ENCODE data around the gene SETD4.
A peak's percentile ranks its signal among the peaks of the same experiment; 100 is the strongest.
"Not testable (repeated sequence)": the region's sequence is repeated elsewhere in the genome, so short reads cannot be mapped to it uniquely, and the experiment has no call there.

Gene SETD4, protein sequence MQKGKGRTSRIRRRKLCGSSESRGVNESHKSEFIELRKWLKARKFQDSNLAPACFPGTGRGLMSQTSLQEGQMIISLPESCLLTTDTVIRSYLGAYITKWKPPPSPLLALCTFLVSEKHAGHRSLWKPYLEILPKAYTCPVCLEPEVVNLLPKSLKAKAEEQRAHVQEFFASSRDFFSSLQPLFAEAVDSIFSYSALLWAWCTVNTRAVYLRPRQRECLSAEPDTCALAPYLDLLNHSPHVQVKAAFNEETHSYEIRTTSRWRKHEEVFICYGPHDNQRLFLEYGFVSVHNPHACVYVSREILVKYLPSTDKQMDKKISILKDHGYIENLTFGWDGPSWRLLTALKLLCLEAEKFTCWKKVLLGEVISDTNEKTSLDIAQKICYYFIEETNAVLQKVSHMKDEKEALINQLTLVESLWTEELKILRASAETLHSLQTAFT

DNA sequence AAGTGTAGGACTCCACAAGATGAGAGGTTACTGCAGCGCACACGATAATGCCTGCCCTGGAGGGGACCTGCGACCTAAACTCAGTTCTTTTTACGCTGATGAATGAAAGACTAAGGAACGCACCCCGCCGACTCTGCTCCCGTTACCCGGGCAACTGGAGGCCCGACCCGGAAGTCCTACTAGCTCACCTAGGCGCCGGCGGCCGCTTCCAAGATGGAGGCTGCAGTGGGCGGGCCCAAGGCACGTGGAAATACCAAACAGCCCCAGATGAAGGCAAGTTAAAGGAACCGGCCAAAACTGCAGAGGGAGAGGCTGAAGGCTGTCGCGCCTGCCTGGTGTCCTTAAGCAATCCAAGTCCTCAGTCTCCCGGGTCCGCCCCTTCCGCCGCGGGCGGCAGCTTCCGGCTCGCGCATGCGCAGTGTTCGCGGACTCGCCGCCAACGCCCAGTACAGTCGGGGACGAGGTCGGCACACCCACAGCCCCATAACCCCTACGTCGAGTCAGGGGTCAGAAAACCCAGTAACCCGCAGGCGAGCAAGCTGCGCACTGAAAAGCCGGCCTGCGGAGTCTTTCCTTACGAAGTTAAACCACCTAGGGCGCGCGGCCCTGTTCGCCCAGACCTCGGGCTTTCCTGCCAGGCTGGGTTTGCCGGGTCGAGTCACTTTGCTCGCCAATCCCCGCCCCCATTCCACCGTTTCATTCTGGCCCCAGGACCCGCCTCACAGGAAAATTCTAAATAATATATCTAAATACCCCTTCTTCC, at the start of gene SETD4:
Gene SETD4 (minus strand): TSS at position 368 of the 763 bp plus-strand sequence. CDS start 1,638 bp downstream, outside the sequence.
- peak; percentile 83 for DNase-seq (ENCODE audit: low read depth, low spot score)

DNA sequence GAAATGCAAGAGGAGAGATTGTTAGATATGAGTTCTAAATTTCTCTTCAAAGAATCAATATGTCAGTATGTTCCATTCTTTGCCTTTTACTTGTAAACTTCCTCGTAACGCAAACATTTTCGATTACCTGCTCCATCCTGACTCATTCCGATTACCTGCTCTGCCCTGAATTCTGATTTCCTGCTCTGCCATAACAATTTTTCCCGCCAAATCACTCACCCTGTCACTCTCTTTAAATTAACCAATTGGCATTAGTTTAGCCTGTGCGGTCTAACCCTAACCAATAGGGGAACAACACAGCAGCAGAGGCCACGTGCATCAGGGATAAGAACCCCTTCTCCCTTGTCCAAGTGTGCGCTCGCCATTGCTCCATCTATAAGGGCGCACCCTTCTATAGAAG, 49.5 kb upstream of the SETD4 start:
- DNase-seq (ENCODE audit: low read depth, low spot score): no peak

DNA sequence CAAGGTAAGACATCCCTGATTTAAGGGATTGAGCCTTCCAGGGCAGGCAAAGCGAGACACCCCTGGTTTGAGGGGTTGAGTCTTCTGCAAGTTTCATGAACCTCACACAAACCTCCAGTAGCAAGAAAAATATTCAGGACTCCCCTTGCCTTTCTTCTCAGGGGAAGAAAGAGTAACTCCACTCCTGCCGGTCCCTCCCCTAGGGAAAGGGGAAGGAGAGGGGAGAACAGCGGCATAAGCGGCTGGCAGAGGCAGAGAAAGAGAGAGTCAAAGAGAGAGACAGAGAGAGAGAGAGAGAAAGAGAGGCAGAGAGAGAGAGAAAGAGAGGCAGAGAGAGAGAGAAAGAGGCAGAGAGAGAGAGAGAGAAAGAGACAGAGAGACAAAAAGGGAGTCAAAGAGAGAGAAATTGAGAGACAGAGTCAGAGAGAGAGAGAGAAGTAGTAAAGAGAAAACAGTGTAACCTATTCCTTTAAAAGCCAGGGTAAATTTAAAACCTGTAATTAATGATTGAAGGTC, 45.1 kb upstream of the SETD4 start:
- no peak for DNase-seq (ENCODE audit: low read depth, low spot score)

DNA sequence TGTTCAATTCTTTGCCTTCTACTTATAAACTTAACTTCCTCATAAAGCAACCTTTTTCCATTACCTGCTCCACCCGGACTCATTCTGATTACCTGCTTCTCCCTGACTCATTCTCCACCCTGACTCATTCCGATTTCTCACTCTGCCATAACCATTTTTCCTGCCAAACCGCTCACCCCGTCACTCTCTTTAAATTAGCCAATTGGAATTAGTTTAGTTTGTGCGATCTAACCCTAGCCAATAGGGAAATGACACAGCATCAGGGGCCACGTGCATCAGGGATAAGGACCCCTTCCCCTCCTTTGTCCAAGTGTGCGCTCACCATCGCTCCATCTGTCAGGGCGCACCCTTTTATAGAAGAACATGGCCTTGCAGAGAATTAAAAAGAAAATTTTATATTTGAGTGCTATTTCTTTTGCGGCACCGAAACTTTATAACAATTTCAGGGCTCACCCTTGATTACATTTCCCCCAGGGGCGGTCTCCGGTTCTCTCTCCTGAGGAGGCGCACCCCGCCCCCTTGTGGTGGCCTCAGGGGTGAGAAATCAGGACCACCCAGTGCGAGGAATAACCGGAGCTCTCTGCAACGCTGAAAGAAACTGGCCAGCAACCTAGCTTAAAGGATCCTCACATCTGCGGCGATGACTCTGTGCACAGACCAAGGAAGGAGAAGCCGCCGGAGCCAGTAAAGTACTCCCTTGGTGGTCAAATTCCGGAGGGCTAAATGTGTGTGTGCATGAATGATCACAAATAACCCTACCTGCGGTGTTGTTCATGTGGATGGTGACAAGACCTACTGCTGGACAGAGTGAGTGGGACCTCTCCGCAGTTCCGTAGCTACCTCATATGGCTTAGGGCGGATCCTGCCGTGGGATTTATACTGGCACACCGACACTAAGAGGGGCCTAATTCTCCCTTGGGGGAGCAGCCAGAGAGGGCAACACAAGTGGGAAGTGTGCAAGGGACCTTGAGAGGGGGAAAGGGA, 44.3 kb upstream of the SETD4 start:
- DNase-seq (ENCODE audit: low read depth, low spot score): no peak

DNA sequence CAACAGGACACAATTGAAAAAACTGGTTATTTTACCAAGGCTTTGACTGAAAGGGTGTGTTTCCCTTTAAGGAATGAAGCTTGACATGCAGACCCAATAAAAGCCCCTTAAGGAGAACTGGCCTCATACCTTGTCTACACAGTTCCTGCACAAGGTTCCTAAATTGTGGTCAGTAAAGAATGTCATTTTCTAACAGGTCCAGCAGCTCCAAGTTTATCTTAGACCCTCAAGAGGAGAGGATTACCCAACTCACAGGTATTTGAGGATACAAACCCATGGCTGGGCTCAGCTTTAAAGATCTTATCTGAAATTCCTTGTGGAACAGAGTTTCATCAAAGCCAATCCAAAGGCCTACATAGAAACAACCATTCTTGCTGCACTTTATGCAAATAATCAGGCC, 43.1 kb upstream of the SETD4 start:
- no peak for DNase-seq (ENCODE audit: low read depth, low spot score)

DNA sequence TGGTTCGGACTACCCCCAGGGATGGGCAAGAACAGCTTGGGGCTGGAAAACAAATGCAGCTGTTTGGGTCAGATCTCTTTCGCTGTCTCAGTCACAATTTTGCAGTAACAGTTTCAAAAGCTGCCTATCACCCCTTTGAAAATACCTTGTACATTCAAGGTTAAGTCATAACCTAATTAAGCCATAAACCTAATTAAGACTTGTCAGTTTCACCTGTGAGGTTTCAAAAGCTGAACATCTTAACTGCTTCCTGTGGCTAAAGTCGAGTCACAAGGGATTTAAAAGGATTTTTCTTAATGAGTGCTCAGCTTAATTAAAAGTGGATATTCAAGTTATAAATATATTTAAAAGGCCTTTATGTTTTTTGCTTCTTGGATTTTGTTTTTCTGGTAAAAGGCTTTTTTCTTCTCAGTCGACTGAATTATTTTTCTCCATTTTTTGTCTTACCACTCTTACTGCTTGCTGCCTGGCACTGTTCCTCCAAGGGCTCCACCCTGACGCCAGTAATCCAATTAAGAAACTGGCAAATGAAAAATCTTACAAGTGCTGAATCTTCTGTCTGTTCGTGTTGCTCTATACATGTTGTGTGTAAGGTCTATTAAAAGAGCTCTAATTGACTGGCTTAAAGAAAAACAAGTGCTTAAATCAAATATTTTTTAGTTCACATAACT, 40.8 kb upstream of the SETD4 start:
- no peak for DNase-seq (ENCODE audit: low read depth, low spot score)

- not testable (repeated sequence) for DNase-seq (ENCODE audit: low read depth, low spot score)
These were observed 39.4 kb upstream of the SETD4 start for GRCh38 chr21:36099695-36100211.

GRCh38 chr21:36099000-36099399, 38.7 kb upstream of the SETD4 start:
- DNase-seq (ENCODE audit: low read depth, low spot score): no peak

GRCh38 chr21:36098182-36098532, 37.8 kb upstream of the SETD4 start:
- no peak for DNase-seq (ENCODE audit: low read depth, low spot score)

DNA sequence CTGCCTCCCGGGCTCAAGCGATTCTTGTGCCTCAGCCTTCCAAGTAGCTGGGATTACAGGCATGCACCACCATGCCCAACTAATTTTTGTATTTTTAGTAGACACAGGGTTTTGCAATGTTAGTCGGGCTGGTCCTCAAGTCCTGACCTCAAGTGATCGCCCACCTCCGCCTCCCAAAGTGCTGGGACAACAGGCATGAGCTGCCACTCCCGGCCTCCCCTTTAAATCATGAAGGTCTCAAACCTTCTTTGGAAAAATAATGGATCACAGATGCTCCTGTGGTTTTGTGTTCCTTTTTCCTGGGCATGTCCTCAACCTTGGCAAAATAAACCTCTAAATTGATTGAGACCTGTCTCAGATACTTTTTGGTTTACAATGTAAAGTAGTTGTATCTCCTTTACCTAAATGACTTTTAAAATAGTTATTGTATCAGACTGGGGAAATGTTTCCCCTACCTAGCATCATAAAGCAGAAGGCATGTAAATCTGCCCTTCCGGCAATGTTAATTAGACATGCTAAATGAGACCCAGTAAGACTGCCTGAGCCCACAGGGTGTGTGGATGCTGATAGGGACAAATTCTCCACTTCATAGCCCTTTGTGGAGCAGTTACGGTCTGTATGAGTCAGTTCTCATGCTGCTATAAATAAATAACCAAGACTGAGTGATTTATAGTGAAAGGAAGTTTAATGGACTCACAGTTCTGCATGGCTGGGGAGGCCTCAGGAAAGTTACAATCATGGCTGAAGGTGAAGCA, 37.3 kb upstream of the SETD4 start:
- DNase-seq (ENCODE audit: low read depth, low spot score): no peak

DNA sequence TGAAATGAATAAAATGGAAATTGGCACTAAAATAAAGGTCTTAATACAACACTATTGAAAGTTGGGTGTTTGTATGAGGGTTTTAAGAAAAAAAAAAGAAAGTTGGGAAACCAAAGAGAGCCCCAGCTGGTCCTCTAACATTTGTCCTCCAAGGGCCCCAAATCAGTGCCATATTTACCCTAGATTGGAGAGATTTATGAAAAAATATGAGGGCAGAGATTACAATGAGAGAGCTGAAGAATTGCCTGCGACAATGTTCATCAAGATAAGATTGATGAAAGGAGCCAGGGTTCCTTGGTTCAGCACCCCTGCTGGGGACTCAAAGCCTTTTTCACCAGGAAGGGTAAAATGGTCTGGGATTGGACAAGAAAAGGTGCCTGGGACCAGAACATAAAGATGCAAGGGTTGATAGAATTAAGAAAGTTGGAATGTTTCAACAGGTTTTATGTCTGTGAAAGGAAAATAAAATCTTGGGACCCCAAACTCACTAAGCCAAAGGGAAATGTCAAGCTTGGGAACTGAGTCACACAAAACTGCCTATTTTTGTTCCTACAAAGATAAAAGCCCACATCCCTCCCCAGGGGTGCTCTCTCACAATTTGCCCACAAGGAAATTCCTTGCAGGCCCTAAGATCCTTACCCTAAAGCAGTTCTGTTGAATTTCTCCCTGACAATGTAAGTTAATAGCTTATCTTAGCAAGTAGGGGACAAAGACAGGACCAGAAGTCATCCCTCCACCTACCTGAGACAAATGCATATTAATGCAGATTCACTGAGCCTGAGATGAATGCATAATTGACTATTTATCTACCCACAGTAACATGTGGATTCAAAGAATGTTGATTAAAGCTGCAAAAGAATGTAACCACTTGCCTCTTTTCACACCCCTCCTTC, 36.3 kb upstream of the SETD4 start:
- no peak for DNase-seq (ENCODE audit: low read depth, low spot score)

DNA sequence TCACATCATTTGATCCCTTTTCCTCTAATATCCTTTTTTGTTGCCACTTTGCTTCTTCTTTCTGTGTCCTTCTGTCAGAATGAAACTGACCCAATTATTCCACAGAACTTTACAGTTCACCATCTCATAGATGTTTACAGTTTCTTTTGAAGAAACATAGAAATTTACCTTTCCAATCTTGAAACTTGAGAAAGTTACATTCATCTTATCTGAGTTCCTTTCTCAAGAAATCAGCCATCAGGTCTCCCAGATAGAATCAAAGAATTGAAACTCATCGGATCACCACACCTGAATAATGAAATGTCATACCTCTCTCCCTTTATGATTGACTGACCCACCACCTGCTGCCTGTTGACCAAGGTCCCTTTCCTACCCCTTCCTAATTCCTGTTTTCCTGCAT, 33.2 kb upstream of the SETD4 start:
- no peak for DNase-seq (ENCODE audit: low read depth, low spot score)

DNA sequence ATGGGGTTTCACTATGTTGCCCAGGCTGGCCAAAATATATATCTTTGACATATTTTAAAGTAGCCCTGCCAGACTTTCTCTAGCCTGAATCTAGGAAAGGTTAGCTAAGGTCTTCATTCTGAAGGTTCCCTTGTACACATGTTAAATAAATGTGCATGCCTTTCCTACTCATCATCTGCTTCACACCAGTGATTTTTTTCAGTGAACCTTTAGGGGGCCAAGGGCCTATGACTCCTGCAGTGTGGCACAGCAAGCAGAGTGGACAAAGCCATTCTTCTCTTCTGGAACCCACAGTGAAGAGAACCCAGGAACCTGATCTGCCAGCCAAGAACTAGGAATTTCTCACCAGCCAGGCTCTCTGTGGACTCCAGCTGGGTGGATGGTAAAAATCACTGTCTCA, 32.4 kb upstream of the SETD4 start:
- DNase-seq (ENCODE audit: low read depth, low spot score): no peak

DNA sequence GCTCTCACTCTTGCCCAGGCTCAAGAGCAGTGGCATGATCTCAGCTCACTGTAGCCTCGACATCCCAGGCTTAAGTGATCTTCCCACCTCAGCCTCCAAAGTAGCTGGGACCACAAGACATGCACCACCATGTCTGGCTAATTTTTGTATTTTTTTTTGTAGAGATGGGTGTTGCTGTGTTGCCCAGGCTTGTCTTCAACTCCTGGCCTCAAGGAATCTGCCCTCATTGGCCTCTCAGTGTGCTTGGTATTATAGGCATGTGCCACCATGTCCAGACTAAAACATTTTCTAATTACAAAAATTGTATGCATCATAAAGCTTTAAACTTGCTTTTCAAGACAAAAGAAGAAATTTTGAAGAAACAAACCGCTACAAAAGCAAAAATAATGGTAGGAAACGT, 29.6 kb upstream of the SETD4 start:
- DNase-seq (ENCODE audit: low read depth, low spot score): no peak

DNA sequence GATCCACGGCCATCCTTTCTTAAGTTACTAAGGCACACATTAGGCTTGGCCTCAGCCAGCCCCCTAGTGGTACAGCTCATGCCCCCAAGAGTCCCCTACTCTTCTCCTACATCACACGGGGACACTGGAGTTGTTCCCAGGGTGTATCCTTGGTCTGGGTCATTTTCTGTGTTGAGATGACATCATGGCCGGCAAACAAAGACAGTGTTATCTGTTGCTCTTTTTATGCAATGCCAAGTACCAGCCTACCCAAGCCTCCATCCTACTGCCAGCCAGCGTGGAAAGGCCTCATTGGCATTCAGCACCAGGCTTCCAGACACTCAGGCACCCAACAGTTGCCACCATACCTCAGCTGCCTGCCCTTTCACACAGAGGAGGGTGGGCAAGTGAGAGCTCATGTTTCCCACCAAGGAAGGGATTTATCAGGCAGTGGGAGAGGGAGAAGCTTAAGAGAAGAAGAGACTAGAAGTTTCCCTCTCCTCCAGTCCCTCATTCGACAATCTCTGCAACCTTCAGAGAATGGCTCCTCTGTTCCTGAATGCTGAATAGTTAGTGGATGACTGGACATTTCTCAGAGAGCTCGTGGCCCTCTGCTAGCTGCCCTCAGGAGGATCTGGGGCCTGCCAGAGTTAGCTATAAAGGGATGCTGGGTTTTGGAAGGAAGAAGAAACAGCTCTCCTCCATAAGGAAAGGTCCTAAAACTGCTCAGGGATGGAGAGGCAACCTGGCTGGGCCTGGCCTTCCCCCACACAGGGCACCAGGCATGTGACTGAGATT, 27.2 kb upstream of the SETD4 start:
- DNase-seq (ENCODE audit: low read depth, low spot score): no peak

- DNase-seq (ENCODE audit: low read depth, low spot score): no peak
These were observed 21.9 kb upstream of the SETD4 start for GRCh38 chr21:36082237-36082664.

DNA sequence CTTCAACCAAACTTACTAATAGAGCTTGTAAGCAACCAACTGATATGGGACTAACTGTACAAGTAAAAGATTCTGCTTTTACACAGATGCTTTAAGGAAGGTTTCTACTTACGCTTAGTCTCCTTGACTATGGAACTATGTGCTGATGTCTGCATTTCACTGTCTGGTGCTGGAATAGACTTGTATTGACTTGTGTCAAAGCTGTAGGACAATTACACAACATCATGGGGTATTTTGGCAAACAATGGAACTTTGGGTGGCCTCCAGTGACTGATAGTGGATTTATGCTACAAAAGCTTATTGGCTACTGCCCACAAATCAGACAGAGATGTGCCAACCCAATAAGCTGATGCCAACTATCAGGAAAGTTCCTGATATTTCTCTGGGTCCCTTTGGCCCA, 20.1 kb upstream of the SETD4 start:
- no peak for DNase-seq (ENCODE audit: low read depth, low spot score)

GRCh38 chr21:36079671-36080070, 19.3 kb upstream of the SETD4 start:
- DNase-seq (ENCODE audit: low read depth, low spot score): no peak
